Neural cell (in vitro differentiated cells): ENCODE results near the gene PDE4D.

Source experiments
- EP300 ChIP-seq: fragments of 450-650 bp; conservative IDR thresholded peaks from 2 replicates; pipeline ENCODE4 v1.6.1; 2014; ENCODE audit warnings: antibody characterized with exemption, mild to moderate bottlenecking, moderate library complexity; ENCODE audit not compliant: poor library complexity, severe bottlenecking
- EZH2 ChIP-seq: fragments of 200-600, 300-800 bp; shearing (Covaris generic), sonication (generic); IDR thresholded peaks from 2 replicates; pipeline ENCODE4 v1.6.1; 2014; ENCODE audit warnings: antibody characterized with exemption, low read length, borderline replicate concordance, mild to moderate bottlenecking; ENCODE audit not compliant: insufficient read depth, poor library complexity, severe bottlenecking
- POLR2AphosphoS5 ChIP-seq: IDR thresholded peaks from 2 replicates; pipeline ENCODE4 v1.6.1; 2012
- SMC3 ChIP-seq: fragments of 450-650 bp; conservative IDR thresholded peaks from 2 replicates; pipeline ENCODE4 v1.6.1; 2014; ENCODE audit warnings: antibody characterized with exemption, mild to moderate bottlenecking, moderate library complexity; ENCODE audit not compliant: poor library complexity
- TF ChIP-seq, protein P1 (sequence below): fragments of 450-650 bp; IDR thresholded peaks from 2 replicates; pipeline ENCODE4 v1.5.1; 2014; ENCODE audit warnings: antibody characterized with exemption, mild to moderate bottlenecking, moderate library complexity; ENCODE audit not compliant: poor library complexity, severe bottlenecking
- TF ChIP-seq, protein P2 (sequence below): IDR thresholded peaks from 2 replicates; pipeline ENCODE4 v1.6.1; 2012; ENCODE audit warnings: borderline replicate concordance

DNA sequence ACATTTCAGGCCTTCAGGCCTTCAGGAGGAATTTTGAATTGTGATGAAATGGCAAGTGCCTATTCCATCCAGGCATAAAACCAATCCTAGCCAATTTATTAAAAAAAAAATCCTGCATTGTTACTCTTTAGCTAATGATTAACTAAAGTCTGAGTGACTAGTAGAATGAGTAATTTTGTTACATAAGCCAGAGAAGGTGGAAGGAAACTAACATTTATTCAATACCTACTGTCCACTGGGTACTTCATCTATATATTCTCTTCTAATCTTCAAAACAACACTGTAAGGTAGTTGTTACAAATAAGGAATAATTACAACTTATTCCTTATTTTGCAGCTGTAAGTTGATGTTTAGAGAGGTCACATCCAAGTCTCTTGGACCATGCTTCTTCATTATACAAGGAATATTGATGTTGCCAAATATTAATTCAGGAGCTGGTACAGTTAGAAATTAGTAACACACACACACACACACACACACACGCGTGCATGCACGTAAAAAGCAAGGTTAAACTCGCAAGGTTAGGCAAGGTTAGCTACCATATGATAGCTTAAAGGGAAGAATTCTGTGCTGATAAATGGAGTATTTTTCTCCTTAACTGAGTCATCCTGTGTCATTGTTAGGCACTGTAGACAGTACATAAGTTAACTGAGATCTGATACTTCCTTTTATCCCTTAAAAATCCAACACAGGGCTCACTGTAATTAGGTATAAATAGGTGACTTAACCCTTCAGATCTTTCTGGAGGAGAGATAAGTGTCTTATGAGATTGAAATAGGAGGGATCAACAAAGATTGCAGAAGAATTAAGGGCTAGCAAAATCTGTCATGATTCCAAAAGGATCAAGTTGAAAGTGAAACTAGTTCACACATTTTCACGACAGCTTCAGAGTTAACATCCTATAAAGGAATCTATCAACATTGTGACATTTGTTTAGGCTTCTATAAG is 596.9 kb downstream of the PDE4D start:
- TF ChIP-seq, protein P1, sequence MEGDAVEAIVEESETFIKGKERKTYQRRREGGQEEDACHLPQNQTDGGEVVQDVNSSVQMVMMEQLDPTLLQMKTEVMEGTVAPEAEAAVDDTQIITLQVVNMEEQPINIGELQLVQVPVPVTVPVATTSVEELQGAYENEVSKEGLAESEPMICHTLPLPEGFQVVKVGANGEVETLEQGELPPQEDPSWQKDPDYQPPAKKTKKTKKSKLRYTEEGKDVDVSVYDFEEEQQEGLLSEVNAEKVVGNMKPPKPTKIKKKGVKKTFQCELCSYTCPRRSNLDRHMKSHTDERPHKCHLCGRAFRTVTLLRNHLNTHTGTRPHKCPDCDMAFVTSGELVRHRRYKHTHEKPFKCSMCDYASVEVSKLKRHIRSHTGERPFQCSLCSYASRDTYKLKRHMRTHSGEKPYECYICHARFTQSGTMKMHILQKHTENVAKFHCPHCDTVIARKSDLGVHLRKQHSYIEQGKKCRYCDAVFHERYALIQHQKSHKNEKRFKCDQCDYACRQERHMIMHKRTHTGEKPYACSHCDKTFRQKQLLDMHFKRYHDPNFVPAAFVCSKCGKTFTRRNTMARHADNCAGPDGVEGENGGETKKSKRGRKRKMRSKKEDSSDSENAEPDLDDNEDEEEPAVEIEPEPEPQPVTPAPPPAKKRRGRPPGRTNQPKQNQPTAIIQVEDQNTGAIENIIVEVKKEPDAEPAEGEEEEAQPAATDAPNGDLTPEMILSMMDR: no peak
- TF ChIP-seq POLR2AphosphoS5 (no peak), SMC3 (no peak), EP300 (no peak), EZH2 (no peak)
- TF ChIP-seq, protein P2, sequence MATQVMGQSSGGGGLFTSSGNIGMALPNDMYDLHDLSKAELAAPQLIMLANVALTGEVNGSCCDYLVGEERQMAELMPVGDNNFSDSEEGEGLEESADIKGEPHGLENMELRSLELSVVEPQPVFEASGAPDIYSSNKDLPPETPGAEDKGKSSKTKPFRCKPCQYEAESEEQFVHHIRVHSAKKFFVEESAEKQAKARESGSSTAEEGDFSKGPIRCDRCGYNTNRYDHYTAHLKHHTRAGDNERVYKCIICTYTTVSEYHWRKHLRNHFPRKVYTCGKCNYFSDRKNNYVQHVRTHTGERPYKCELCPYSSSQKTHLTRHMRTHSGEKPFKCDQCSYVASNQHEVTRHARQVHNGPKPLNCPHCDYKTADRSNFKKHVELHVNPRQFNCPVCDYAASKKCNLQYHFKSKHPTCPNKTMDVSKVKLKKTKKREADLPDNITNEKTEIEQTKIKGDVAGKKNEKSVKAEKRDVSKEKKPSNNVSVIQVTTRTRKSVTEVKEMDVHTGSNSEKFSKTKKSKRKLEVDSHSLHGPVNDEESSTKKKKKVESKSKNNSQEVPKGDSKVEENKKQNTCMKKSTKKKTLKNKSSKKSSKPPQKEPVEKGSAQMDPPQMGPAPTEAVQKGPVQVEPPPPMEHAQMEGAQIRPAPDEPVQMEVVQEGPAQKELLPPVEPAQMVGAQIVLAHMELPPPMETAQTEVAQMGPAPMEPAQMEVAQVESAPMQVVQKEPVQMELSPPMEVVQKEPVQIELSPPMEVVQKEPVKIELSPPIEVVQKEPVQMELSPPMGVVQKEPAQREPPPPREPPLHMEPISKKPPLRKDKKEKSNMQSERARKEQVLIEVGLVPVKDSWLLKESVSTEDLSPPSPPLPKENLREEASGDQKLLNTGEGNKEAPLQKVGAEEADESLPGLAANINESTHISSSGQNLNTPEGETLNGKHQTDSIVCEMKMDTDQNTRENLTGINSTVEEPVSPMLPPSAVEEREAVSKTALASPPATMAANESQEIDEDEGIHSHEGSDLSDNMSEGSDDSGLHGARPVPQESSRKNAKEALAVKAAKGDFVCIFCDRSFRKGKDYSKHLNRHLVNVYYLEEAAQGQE: no peak
